ENCODE measurements around the gene TASP1. TPM values are rescaled to one million over a fixed set of nuclear protein-coding genes. Genes with fewer than 3 reads are reported as not detected.
"Not testable (repeated sequence)": the region's sequence is repeated elsewhere in the genome, so short reads cannot be mapped to it uniquely, and the experiment has no call there.

Gene TASP1
- total RNA-seq, 4 donors from 2014 or later: 7.7 to 20.0 (median 8.7) TPM

DNA sequence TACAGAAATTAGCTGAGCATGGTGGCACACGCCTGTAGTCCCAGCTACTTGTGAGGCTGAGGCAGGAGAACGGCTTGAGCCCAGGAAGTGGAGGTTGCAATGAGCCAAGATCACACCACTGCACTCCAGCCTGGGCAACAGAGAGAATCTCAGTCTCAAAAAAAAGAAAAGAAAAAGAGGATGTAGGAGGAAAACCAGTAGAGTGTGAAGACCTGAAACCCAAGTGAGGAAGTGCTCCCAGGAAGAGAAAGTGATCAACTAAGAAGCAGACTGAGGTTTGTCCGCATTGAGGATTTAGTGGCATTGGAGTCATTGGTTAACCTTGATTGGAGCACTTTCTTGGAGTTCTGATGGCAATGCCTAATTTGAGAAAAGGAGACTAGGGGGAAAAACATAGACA is 20.6 kb upstream of the TASP1 start:
- intact Hi-C loops (cut with DNase I): no loop called here
- WGBS, 2 donors: 73 to 80% methylated on average over 3 of the region's 3 CpGs
- H3K4me3 ChIP-seq: no peak overlapping the region
- H3K9me3 ChIP-seq: no peaks in the 10 kb centered on the region
- no peak overlapping the region for H3K27ac ChIP-seq
- H3K27me3 ChIP-seq: no peaks in the 10 kb centered on the region
- TF ChIP-seq POLR2A (IDR thresholded peaks at IDR 0.05): no peak
- TF ChIP-seq, protein P1, sequence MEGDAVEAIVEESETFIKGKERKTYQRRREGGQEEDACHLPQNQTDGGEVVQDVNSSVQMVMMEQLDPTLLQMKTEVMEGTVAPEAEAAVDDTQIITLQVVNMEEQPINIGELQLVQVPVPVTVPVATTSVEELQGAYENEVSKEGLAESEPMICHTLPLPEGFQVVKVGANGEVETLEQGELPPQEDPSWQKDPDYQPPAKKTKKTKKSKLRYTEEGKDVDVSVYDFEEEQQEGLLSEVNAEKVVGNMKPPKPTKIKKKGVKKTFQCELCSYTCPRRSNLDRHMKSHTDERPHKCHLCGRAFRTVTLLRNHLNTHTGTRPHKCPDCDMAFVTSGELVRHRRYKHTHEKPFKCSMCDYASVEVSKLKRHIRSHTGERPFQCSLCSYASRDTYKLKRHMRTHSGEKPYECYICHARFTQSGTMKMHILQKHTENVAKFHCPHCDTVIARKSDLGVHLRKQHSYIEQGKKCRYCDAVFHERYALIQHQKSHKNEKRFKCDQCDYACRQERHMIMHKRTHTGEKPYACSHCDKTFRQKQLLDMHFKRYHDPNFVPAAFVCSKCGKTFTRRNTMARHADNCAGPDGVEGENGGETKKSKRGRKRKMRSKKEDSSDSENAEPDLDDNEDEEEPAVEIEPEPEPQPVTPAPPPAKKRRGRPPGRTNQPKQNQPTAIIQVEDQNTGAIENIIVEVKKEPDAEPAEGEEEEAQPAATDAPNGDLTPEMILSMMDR (IDR thresholded peaks at IDR 0.05): no peak
- peaks cover 0 to 12% (median 0%) of the 10 kb centered on the region in 3 donors for H3K4me1 ChIP-seq
- no peak for DNase-seq
- H3K36me3 ChIP-seq: no peaks in the 10 kb centered on the region

DNA sequence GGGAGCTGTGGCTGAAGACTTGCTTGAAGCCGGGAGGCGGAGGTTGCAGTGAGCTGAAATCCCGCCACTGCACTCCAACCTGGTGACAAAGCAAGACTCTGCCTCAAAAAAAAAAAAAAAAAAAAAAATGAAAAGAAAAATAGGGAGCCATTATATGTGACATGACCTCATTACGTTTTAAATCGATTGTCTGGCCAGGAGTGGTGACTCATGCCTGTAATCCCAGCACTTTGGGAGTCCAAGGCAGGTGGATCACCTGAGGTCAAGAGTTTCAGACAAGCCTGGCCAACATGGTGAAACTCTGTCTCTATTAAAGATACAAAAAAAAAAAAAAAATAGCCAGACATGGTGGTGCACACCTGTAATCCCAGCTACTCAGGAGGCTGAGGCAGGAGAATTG is 19.3 kb upstream of the TASP1 start:
- H3K4me1 ChIP-seq: peaks cover 0 to 12% (median 0%) of the 10 kb centered on the region in 3 donors
- H3K4me3 ChIP-seq; H3K36me3 ChIP-seq; DNase-seq; intact Hi-C loops (cut with DNase I); H3K9me3 ChIP-seq; H3K27me3 ChIP-seq; H3K27ac ChIP-seq: not testable (repeated sequence)
- WGBS, 2 donors: 62 to 80% methylated on average over 4 to 5 of the region's 5 CpGs

DNA sequence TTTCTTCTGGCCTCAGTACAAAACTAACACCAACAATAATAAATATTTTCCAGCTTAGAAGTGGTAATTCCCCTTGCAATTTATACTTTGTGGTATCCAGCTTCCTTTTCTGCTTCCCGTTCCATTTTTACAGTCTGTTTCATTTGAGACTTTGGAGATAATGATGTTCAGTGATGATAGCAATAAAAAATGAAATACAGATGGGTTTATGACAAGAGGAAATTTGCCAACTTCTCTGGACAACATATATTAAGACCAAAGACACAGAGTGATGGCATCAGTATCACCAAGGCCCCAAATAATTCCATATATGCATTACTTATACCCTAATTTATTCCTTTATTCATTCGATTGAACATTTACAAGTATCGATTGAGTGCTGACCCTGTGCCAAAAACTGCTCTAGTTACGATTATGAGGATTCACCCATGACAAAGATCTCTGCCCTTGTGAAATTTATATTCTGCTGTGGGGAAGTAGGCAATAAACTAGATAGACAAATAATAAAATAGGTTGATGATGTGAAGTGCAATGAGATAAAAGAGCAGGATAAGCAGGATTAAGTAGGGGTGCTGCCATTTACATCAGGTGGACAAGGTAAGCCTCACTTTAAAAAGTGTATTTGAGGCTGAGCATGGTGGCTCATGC is 18.1 kb upstream of the TASP1 start:
- no peak overlapping the region for H3K4me3 ChIP-seq
- intact Hi-C loops (cut with DNase I): no loop called here
- TF ChIP-seq, protein P1 (IDR thresholded peaks at IDR 0.05): no peak
- TF ChIP-seq POLR2A (IDR thresholded peaks at IDR 0.05): no peak
- peaks cover 0 to 11% (median 0%) of the 10 kb centered on the region in 3 donors for H3K4me1 ChIP-seq
- H3K27ac ChIP-seq: no peak overlapping the region
- H3K9me3 ChIP-seq: no peaks in the 10 kb centered on the region
- 77 to 82% methylated on average over 4 of the region's 4 CpGs for WGBS, 2 donors
- DNase-seq: no peak
- H3K36me3 ChIP-seq: no peaks in the 10 kb centered on the region
- H3K27me3 ChIP-seq: no peaks in the 10 kb centered on the region

DNA sequence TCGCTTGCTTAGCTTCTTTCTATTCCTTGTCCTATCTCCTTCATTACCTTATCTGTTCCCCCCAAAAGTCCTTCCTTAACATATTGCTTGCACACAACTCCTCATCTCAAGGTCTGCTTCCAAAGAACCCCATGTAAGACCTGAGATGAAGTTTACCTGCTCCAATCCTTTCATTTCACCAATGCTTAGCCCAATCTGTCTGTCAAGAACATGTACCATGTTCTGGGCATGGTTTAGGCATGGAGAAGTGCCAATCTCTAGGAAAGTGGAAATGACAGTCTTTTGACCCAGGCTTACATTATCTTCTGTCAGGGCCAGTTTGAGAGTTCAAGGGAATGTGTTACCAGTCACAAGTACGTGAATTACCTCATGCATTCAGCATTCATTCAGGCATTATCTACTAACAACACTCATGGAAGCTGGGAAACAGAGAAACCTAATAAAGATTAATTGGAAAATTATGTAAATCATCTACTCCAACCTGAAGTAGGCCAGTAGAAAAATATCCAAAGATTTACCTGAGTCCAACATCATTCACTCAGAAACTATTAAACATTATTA is 15.8 kb upstream of the TASP1 start:
- no peaks in the 10 kb centered on the region for H3K36me3 ChIP-seq
- peaks cover 0 to 7% (median 0%) of the 10 kb centered on the region in 3 donors for H3K4me1 ChIP-seq
- no peaks in the 10 kb centered on the region for H3K9me3 ChIP-seq
- no peak overlapping the region for H3K4me3 ChIP-seq
- H3K27ac ChIP-seq: no peak overlapping the region
- no peaks in the 10 kb centered on the region for H3K27me3 ChIP-seq
- TF ChIP-seq, protein P1 (IDR thresholded peaks at IDR 0.05): no peak
- no peak for TF ChIP-seq POLR2A (IDR thresholded peaks at IDR 0.05)
- WGBS, 2 donors: 60 to 66% methylated on average over 2 of the region's 2 CpGs
- intact Hi-C loops (cut with DNase I): no loop called here
- no peak for DNase-seq

DNA sequence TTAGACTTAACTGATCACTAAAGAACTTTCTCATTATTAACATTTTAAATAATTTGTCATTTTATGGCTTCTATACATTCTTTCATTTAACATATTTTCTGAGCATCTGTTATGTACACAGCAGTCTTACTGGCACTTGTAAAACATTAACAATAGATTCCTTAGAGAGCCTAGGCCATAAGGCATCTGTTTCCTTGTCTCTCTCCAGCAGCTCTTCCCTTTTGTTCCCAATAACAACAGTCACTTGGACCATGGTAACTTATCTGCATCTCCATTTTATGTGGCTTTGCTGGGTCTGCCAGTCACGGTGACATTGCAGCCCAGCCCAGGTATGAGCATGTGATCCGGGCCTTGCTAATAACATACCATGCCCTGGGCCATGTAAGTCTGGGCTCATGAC is 11.7 kb upstream of the TASP1 start:
- intact Hi-C loops (cut with DNase I): no loop called here
- H3K27me3 ChIP-seq: no peaks in the 10 kb centered on the region
- 83 to 88% methylated on average over 1 to 2 of the region's 2 CpGs for WGBS, 2 donors
- no peak overlapping the region for H3K27ac ChIP-seq
- H3K4me3 ChIP-seq: no peak overlapping the region
- DNase-seq: no peak
- peaks cover 0 to 23% (median 0%) of the 10 kb centered on the region in 3 donors for H3K4me1 ChIP-seq
- no peaks in the 10 kb centered on the region for H3K9me3 ChIP-seq
- TF ChIP-seq, protein P1 (IDR thresholded peaks at IDR 0.05): no peak
- TF ChIP-seq POLR2A (IDR thresholded peaks at IDR 0.05): no peak
- no peaks in the 10 kb centered on the region for H3K36me3 ChIP-seq
